ENCODE measurements around the gene ZNF785. TPM values are rescaled to one million over a fixed set of nuclear protein-coding genes. Genes with fewer than 3 reads are reported as not detected.
"Not testable (repeated sequence)": the region's sequence is repeated elsewhere in the genome, so short reads cannot be mapped to it uniquely, and the experiment has no call there.

The ZNF785 gene
- total RNA-seq, 1 donor from 2014 or later = 22.8 TPM

- H3K36me3 Mint-ChIP-seq (ENCODE audit: low read depth) = peaks cover 44% of the 10 kb centered on the region
- no peak overlapping the region for H3K27ac Mint-ChIP-seq
- H3K4me1 Mint-ChIP-seq = peaks cover 3% of the 10 kb centered on the region
- ChIA-PET CTCF (interaction anchor here (1.5 kb wide), 1 partner anchor 44 kb away, joined by 3 read pairs; the partner anchor contains the start of gene ZNF764), POLR2A (no interaction called here)
- H3K4me3 Mint-ChIP-seq = no peak overlapping the region
- H3K9me3 Mint-ChIP-seq = no peaks in the 10 kb centered on the region
- ATAC-seq (ENCODE audit: low read depth) (no peak), DNase-seq (no peak)
- TF ChIP-seq CTCF (IDR thresholded peaks at IDR 0.05) = no peak
- no peaks in the 10 kb centered on the region for H3K27me3 Mint-ChIP-seq
- intact Hi-C loops (cut with micrococcal nuclease) = no loop called here
Observed at GRCh38 chr16:30601966-30602365, 16.5 kb upstream of the ZNF785 start.

GRCh38 chr16:30600929-30601328, 15.4 kb upstream of the ZNF785 start:
- Mint-ChIP-seq H3K4me3 (no peak overlapping the region), H3K27me3 (no peaks in the 10 kb centered on the region)

GRCh38 chr16:30600215-30600614, 14.7 kb upstream of the ZNF785 start:
- intact Hi-C loops (cut with micrococcal nuclease) = no loop called here
- no peak overlapping the region for H3K4me3 Mint-ChIP-seq
- no peaks in the 10 kb centered on the region for H3K9me3 Mint-ChIP-seq
- TF ChIP-seq CTCF (IDR thresholded peaks at IDR 0.05) = no peak
- H3K36me3 Mint-ChIP-seq (ENCODE audit: low read depth) = peaks cover 33% of the 10 kb centered on the region
- H3K4me1 Mint-ChIP-seq = peaks cover 3% of the 10 kb centered on the region
- no peak overlapping the region for H3K27ac Mint-ChIP-seq
- ChIA-PET POLR2A (interaction anchor here (1.5 to 3.4 kb wide), 3 partner anchors 10 to 171 kb away, joined by 3 to 11 read pairs (median 7); partner anchors contain the start of genes DCTPP1, ZNF689 and ZNF747), CTCF (no interaction called here)
- ATAC-seq (ENCODE audit: low read depth) = no peak
- DNase-seq = no peak
- H3K27me3 Mint-ChIP-seq = no peaks in the 10 kb centered on the region

More at GRCh38 chr16:30600929-30601328, 15.4 kb upstream of the ZNF785 start:
- H3K36me3 Mint-ChIP-seq (ENCODE audit: low read depth) = peaks cover 35% of the 10 kb centered on the region
- TF ChIP-seq CTCF (IDR thresholded peaks at IDR 0.05) = no peak
- no peak overlapping the region for H3K27ac Mint-ChIP-seq
- H3K4me1 Mint-ChIP-seq = peaks cover 3% of the 10 kb centered on the region
- POLR2A ChIA-PET = interaction anchor here (0.6 to 3.4 kb wide), 4 partner anchors 9 to 537 kb away, joined by 3 to 11 read pairs (median 6); partner anchors contain the start of genes DCTPP1, ZNF689 and ZNF747
- no peak for ATAC-seq (ENCODE audit: low read depth)
- CTCF ChIA-PET = no interaction called here
- intact Hi-C loops (cut with micrococcal nuclease) = no loop called here
- no peak for DNase-seq
- H3K9me3 Mint-ChIP-seq = no peaks in the 10 kb centered on the region

GRCh38 chr16:30592871-30593270, 7.4 kb upstream of the ZNF785 start:
- Mint-ChIP-seq H3K9me3 (no peaks in the 10 kb centered on the region), H3K27me3 (no peaks in the 10 kb centered on the region), H3K4me3 (no peak overlapping the region), H3K27ac (no peak overlapping the region), H3K36me3 (ENCODE audit: low read depth) (no peaks in the 10 kb centered on the region), H3K4me1 (no peaks in the 10 kb centered on the region)
- TF ChIP-seq CTCF (IDR thresholded peaks at IDR 0.05) = no peak
- intact Hi-C loops (cut with micrococcal nuclease) = no loop called here
- ATAC-seq (ENCODE audit: low read depth) (no peak), DNase-seq (no peak)
- CTCF ChIA-PET = interaction anchor here (0.6 kb wide), 1 partner anchor 163 kb away, joined by 3 read pairs; the partner anchor contains the start of gene DCTPP1
- POLR2A ChIA-PET = interaction anchor here (0.6 to 1.0 kb wide), 2 partner anchors 66 to 189 kb away, joined by 4 read pairs; partner anchors contain the start of gene FBRS

- H3K4me3 Mint-ChIP-seq; H3K36me3 Mint-ChIP-seq (ENCODE audit: low read depth); POLR2A ChIA-PET; intact Hi-C loops (cut with micrococcal nuclease); CTCF ChIA-PET; H3K4me1 Mint-ChIP-seq; H3K27ac Mint-ChIP-seq; ATAC-seq (ENCODE audit: low read depth); H3K27me3 Mint-ChIP-seq; DNase-seq; H3K9me3 Mint-ChIP-seq: not testable (repeated sequence)
Observed at GRCh38 chr16:30590869-30591268, 5.4 kb upstream of the ZNF785 start.

- DNase-seq; H3K9me3 Mint-ChIP-seq; H3K4me3 Mint-ChIP-seq; ATAC-seq (ENCODE audit: low read depth); POLR2A ChIA-PET; intact Hi-C loops (cut with micrococcal nuclease); CTCF ChIA-PET; H3K36me3 Mint-ChIP-seq (ENCODE audit: low read depth); H3K27me3 Mint-ChIP-seq; H3K27ac Mint-ChIP-seq: not testable (repeated sequence)
- H3K4me1 Mint-ChIP-seq = peaks cover 17% of the 10 kb centered on the region
Observed at GRCh38 chr16:30589582-30589981, 4.1 kb upstream of the ZNF785 start.
